ENCODE measurements around the gene KCMF1.

DNA sequence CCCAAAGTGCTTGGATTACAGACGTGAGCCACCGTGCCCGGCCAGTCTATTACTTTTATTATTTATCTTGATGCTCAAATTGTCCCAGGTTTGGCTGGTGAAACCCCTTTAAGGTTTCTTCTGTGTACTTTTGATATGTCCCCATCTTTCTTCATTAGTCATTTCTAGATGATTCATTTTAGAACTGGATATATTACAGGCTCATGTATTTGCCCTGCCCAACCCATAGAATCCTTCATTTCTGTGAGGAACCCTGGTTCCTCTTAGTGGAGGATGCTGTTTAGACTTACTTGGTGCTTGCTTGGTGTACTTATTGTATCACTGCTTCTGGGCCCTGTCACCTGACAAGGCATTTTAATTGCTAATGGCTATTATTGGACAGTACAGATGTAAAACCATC lies 40.1 kb downstream of the KCMF1 start:
- TF ChIP-seq SMC3 (conservative IDR thresholded peaks at IDR 0.05; ENCODE audit: poor library complexity) (no peak), CTCF (IDR thresholded peaks at IDR 0.05; ENCODE audit: poor library complexity, severe bottlenecking) (no peak), EP300 (conservative IDR thresholded peaks at IDR 0.05; ENCODE audit: poor library complexity, severe bottlenecking) (no peak), MXI1 (conservative IDR thresholded peaks at IDR 0.05; ENCODE audit: poor library complexity, severe bottlenecking) (no peak)
- TF ChIP-seq, protein P1, sequence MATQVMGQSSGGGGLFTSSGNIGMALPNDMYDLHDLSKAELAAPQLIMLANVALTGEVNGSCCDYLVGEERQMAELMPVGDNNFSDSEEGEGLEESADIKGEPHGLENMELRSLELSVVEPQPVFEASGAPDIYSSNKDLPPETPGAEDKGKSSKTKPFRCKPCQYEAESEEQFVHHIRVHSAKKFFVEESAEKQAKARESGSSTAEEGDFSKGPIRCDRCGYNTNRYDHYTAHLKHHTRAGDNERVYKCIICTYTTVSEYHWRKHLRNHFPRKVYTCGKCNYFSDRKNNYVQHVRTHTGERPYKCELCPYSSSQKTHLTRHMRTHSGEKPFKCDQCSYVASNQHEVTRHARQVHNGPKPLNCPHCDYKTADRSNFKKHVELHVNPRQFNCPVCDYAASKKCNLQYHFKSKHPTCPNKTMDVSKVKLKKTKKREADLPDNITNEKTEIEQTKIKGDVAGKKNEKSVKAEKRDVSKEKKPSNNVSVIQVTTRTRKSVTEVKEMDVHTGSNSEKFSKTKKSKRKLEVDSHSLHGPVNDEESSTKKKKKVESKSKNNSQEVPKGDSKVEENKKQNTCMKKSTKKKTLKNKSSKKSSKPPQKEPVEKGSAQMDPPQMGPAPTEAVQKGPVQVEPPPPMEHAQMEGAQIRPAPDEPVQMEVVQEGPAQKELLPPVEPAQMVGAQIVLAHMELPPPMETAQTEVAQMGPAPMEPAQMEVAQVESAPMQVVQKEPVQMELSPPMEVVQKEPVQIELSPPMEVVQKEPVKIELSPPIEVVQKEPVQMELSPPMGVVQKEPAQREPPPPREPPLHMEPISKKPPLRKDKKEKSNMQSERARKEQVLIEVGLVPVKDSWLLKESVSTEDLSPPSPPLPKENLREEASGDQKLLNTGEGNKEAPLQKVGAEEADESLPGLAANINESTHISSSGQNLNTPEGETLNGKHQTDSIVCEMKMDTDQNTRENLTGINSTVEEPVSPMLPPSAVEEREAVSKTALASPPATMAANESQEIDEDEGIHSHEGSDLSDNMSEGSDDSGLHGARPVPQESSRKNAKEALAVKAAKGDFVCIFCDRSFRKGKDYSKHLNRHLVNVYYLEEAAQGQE (IDR thresholded peaks at IDR 0.05; ENCODE audit: borderline replicate concordance) = no peak

All from neural cell (in vitro differentiated cells).